MM.1S (cell line): ENCODE measurements around the gene DOCK4.

Experiments
- DNase-seq: peaks from one replicate; pipeline ENCODE4 v3.0.0-alpha.2; 2015
- H2AFZ ChIP-seq: fragments of 300-600 bp; sonication (generic); 2 replicates; pipeline ENCODE4 v1.6.0; 2016; ENCODE audit warnings: antibody characterized with exemption, low read length
- H3F3A ChIP-seq: fragments of 300-600 bp; sonication (generic); 2 replicates; pipeline ENCODE4 v1.6.1; 2016; ENCODE audit warnings: mild to moderate bottlenecking, antibody characterized with exemption, low read length, moderate library complexity, mixed read lengths; ENCODE audit not compliant: insufficient read depth
- H3K27ac ChIP-seq: fragments of 300-600 bp; sonication (generic); 2 replicates; pipeline ENCODE4 v1.5.1; 2016; ENCODE audit warnings: mild to moderate bottlenecking, low read length
- H3K27me3 ChIP-seq: fragments of 300-600 bp; sonication (generic); replicated peaks from 2 replicates; pipeline ENCODE4 v1.6.0; 2016; ENCODE audit warnings: low read length; ENCODE audit not compliant: insufficient read depth
- H3K36me3 ChIP-seq: fragments of 300-600 bp; sonication (generic); replicated peaks from 2 replicates; pipeline ENCODE4 v1.6.1; 2016; ENCODE audit warnings: mild to moderate bottlenecking, low read length, mixed read lengths; ENCODE audit not compliant: insufficient read depth
- H3K4me1 ChIP-seq: fragments of 300-600 bp; sonication (generic); 2 replicates; pipeline ENCODE4 v1.6.1; 2016; ENCODE audit warnings: low read length, mixed read lengths
- H3K4me2 ChIP-seq: fragments of 300-600 bp; sonication (generic); 2 replicates; pipeline ENCODE4 v1.6.0; 2016; ENCODE audit warnings: low read depth, low read length
- H3K4me3 ChIP-seq: fragments of 300-600 bp; sonication (generic); 2 replicates; pipeline ENCODE4 v1.5.1; 2016; ENCODE audit warnings: low read length, mixed read lengths
- H3K79me2 ChIP-seq: fragments of 300-600 bp; sonication (generic); 2 replicates; pipeline ENCODE4 v1.6.1; 2016; ENCODE audit warnings: mixed run types, low read length, mixed read lengths
- H3K9ac ChIP-seq: fragments of 300-600 bp; sonication (generic); 2 replicates; pipeline ENCODE4 v1.6.1; 2016; ENCODE audit warnings: low read length, mixed read lengths
- H3K9me2 ChIP-seq: fragments of 300-600 bp; sonication (generic); replicated peaks from 2 replicates; pipeline ENCODE4 v1.6.1; 2016; ENCODE audit warnings: mild to moderate bottlenecking, low read length, mixed read lengths; ENCODE audit not compliant: insufficient read depth
- H3K9me3 ChIP-seq: fragments of 300-600 bp; sonication (generic); replicated peaks from 2 replicates; pipeline ENCODE4 v1.6.1; 2016; ENCODE audit warnings: mild to moderate bottlenecking, low read length, mixed read lengths; ENCODE audit not compliant: insufficient read depth
- H4K20me1 ChIP-seq: fragments of 300-600 bp; sonication (generic); 2 replicates; pipeline ENCODE4 v1.6.1; 2016; ENCODE audit warnings: mild to moderate bottlenecking, low read length, moderate library complexity, mixed read lengths; ENCODE audit not compliant: insufficient read depth
- EZH2 ChIP-seq: fragments of 300-600 bp; sonication (generic); optimal IDR thresholded peaks from 2 replicates; pipeline ENCODE3; 2017; ENCODE audit warnings: low read depth, mild to moderate bottlenecking, antibody characterized with exemption, low read length, mixed read lengths
- EZH2phosphoT487 ChIP-seq: fragments of 300-600 bp; sonication (generic); IDR thresholded peaks from 2 replicates; pipeline ENCODE4 v1.6.1; 2018; ENCODE audit warnings: antibody characterized with exemption, low read length
- TF ChIP-seq, protein P1 (sequence below): fragments of 300-600 bp; sonication (generic); IDR thresholded peaks from 2 replicates; pipeline ENCODE4 v1.5.1; 2016; ENCODE audit warnings: antibody characterized with exemption, low read length, mixed read lengths

DOCK4 gene

DNA sequence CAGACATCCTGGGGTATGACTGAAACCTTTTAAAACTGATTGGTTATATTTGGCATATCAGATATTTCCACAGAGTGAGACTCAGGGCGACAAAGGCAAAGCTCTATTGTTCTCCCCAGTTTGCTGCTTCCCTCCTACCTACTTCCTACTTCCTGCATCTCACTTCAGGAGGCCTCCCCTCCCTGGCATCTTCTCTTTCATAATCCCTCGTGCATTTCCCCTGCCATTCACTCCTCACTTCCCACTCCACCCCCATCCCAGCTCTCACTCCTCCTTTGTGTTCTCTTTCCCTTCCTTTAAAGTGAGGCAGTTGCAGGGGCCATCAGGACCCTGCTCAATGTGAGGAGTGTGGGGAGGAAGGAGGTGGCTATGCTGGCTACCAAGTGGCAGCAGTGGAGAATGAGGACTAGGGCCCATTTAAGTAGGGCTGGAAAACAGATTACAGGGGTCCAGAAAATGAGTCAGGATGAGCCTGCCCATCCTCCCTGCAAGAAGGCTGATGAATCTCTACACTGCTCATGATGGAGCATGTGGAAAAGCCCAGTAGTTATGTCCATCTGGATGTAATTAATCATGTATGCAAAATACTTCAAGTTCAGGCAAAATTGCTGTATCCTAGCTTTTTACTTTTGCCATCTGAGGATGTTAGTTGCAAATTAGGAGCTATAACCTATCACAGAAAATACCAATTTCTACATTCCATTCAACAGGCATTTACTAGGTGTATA, 332.1 kb downstream of the DOCK4 start:
- H3K4me3 ChIP-seq = no peak overlapping the region
- no peak for TF ChIP-seq EZH2
- TF ChIP-seq EZH2phosphoT487 = no peak
- TF ChIP-seq, protein P1, sequence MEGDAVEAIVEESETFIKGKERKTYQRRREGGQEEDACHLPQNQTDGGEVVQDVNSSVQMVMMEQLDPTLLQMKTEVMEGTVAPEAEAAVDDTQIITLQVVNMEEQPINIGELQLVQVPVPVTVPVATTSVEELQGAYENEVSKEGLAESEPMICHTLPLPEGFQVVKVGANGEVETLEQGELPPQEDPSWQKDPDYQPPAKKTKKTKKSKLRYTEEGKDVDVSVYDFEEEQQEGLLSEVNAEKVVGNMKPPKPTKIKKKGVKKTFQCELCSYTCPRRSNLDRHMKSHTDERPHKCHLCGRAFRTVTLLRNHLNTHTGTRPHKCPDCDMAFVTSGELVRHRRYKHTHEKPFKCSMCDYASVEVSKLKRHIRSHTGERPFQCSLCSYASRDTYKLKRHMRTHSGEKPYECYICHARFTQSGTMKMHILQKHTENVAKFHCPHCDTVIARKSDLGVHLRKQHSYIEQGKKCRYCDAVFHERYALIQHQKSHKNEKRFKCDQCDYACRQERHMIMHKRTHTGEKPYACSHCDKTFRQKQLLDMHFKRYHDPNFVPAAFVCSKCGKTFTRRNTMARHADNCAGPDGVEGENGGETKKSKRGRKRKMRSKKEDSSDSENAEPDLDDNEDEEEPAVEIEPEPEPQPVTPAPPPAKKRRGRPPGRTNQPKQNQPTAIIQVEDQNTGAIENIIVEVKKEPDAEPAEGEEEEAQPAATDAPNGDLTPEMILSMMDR = no peak
- no peaks in the 10 kb centered on the region for H3K79me2 ChIP-seq
- no peak for DNase-seq
- no peaks in the 10 kb centered on the region for H3K4me1 ChIP-seq
- no peaks in the 10 kb centered on the region for H3K36me3 ChIP-seq
- no peaks in the 10 kb centered on the region for H4K20me1 ChIP-seq
- no peaks in the 10 kb centered on the region for H3F3A ChIP-seq
- H3K9me2 ChIP-seq = no peaks in the 10 kb centered on the region
- H3K27ac ChIP-seq = no peak overlapping the region
- no peak overlapping the region for H3K9ac ChIP-seq
- no peaks in the 10 kb centered on the region for H3K27me3 ChIP-seq
- H3K9me3 ChIP-seq = no peaks in the 10 kb centered on the region
- H2AFZ ChIP-seq = no peak overlapping the region
- H3K4me2 ChIP-seq = no peak overlapping the region

DNA sequence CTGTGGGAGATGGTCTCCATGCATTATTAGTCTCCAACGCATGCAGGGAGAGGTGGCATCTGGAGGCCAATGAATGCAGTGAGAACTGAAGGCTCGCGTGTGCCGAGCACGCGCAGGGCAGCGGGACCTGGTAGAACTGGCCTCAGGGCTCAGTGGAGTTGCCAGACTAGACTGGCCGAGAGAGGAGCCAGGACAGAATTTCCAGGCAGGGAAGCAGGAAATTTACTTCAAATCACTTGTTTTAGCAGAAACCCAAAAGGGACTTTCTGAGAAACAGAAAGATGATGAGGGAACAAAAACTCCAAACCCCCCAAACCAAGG, 332.9 kb downstream of the DOCK4 start:
- Histone ChIP-seq H3K27me3 (no peaks in the 10 kb centered on the region), H3K4me2 (no peak overlapping the region), H3K4me3 (no peak overlapping the region), H3F3A (no peaks in the 10 kb centered on the region), H4K20me1 (no peaks in the 10 kb centered on the region), H3K9me2 (no peaks in the 10 kb centered on the region), H3K27ac (no peak overlapping the region), H3K4me1 (no peaks in the 10 kb centered on the region), H3K9me3 (no peaks in the 10 kb centered on the region), H3K9ac (no peak overlapping the region), H2AFZ (no peak overlapping the region), H3K36me3 (no peaks in the 10 kb centered on the region), H3K79me2 (no peaks in the 10 kb centered on the region)
- DNase-seq = no peak
- no peak for TF ChIP-seq EZH2

DNA sequence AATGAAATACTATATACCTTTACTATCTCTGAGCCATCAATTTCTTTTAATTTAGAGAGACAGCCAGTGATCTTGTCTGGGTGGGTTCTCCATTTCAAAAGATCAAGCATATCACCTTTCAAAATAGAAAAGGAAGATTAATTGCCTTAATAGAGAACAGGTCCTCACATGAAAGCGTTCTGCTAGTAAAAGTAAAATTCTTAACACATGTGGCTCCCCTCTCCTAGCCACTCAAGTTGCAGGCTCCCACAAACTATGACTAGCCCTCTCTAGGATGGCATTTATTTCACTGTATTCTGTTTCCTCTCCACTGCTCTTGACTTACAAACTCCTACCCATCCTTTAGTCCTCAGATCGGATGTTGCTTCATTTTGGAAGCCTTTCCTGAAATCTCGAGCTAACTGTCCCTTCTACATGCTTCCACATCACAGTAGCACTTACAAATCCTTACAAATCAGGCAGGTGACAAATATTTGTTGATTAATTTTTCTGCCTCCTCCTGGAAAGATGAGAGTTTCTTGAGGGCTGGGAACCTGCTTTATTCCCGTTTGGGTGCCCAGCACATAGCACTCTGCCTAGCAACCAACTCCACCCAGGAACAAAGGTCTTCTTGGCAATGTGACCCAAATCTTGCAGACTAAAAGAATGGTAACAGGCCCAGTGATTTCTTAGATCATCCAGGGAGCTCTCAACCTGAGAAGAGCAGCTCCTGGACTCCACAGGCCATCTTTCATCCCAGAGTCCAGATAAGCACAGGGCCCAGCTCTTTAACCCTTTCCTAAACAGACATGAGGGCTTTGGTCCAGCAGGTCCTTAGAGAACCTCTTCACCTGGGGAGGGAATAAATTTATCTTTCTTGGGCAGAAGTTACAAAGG, 333.5 kb downstream of the DOCK4 start:
- Histone ChIP-seq H3K79me2 (no peaks in the 10 kb centered on the region), H4K20me1 (no peaks in the 10 kb centered on the region), H3K4me1 (no peaks in the 10 kb centered on the region), H2AFZ (no peak overlapping the region), H3K27ac (no peak overlapping the region), H3K9me2 (no peaks in the 10 kb centered on the region), H3K9me3 (no peaks in the 10 kb centered on the region), H3F3A (no peaks in the 10 kb centered on the region), H3K4me2 (no peak overlapping the region), H3K9ac (no peak overlapping the region), H3K4me3 (no peak overlapping the region), H3K36me3 (no peaks in the 10 kb centered on the region), H3K27me3 (no peaks in the 10 kb centered on the region)
- no peak for DNase-seq
- TF ChIP-seq EZH2 (no peak), EZH2phosphoT487 (no peak)
- TF ChIP-seq, protein P1 = no peak
